Choroid plexus epithelial cell (primary cell): Measurements from ENCODE around the gene CCDC85C.

Source experiments
- DNase-seq: peaks from one replicate; pipeline ENCODE4 v3.0.0-alpha.2; 2010; ENCODE audit warnings: low read depth
- H3K4me3 ChIP-seq: 2 replicates; pipeline ENCODE4 v1.5.1; 2011; ENCODE audit warnings: low read depth, mild to moderate bottlenecking, control low read depth, low read length, moderate library complexity
- CTCF ChIP-seq: conservative IDR thresholded peaks from 2 replicates; pipeline ENCODE4 v1.5.1; 2011; ENCODE audit warnings: low read depth, mild to moderate bottlenecking, control low read depth, inconsistent platforms, low read length, moderate library complexity

Gene CCDC85C

GRCh38 chr14:99535448-99535847 lies 68.6 kb downstream of the CCDC85C start:
- TF ChIP-seq CTCF: no peak
- H3K4me3 ChIP-seq: no peak overlapping the region
- DNase-seq: no peak

- H3K4me3 ChIP-seq: no peak overlapping the region
- TF ChIP-seq CTCF: no peak
- DNase-seq: no peak
Observed at GRCh38 chr14:99534863-99535262, 69.1 kb downstream of the CCDC85C start.

GRCh38 chr14:99534333-99534732 lies 69.7 kb downstream of the CCDC85C start:
- DNase-seq: no peak
- no peak overlapping the region for H3K4me3 ChIP-seq

GRCh38 chr14:99532310-99532709 lies 71.7 kb downstream of the CCDC85C start:
- H3K4me3 ChIP-seq: no peak overlapping the region
- DNase-seq: no peak
- TF ChIP-seq CTCF: no peak

More at GRCh38 chr14:99534333-99534732, 69.7 kb downstream of the CCDC85C start:
- no peak for TF ChIP-seq CTCF

GRCh38 chr14:99531251-99532096 lies 72.5 kb downstream of the CCDC85C start:
- no peak for TF ChIP-seq CTCF

GRCh38 chr14:99530407-99531155 lies 73.4 kb downstream of the CCDC85C start:
- TF ChIP-seq CTCF: no peak
- H3K4me3 ChIP-seq: no peak overlapping the region
- DNase-seq: peak; percentile 30

More at GRCh38 chr14:99531251-99532096, 72.5 kb downstream of the CCDC85C start:
- no peak overlapping the region for H3K4me3 ChIP-seq
- DNase-seq: peak; percentile 77
